GM23338 (cell line): Measurements from ENCODE around the gene MFAP4. TPM values are rescaled to one million over a fixed set of nuclear protein-coding genes. Genes with fewer than 3 reads are reported as not detected.

Experiments used
- ATAC-seq: fragments of 200-7000 bp; cut with Tn5 transposase; 3 replicates; pipeline ENCODE4 v1.9.1; 2020
- DNase-seq: peaks from one replicate; pipeline ENCODE4 v3.0.0-alpha.2; 2015; ENCODE audit warnings: low spot score
- H2AFZ ChIP-seq: fragments of 200-600 bp; sonication (generic); 2 replicates; pipeline ENCODE4 v1.8.0; 2016; ENCODE audit warnings: antibody characterized with exemption, mild to moderate bottlenecking, moderate library complexity
- H3F3A ChIP-seq: fragments of 200-600 bp; sonication (generic); replicated peaks from 2 replicates; pipeline ENCODE4 v1.8.0; 2017; ENCODE audit warnings: antibody characterized with exemption, mixed run types, low read depth
- H3K27ac ChIP-seq: fragments of 200-600 bp; sonication (generic); 2 replicates; pipeline ENCODE4 v1.6.1; 2016; ENCODE audit warnings: low read depth
- H3K27me3 ChIP-seq: fragments of 200-600 bp; sonication (generic); 2 replicates; pipeline ENCODE4 v1.8.0; 2016; ENCODE audit warnings: mild to moderate bottlenecking, mixed run types, moderate library complexity; ENCODE audit not compliant: insufficient read depth
- H3K36me3 ChIP-seq: fragments of 200-600 bp; sonication (generic); 2 replicates; pipeline ENCODE4 v1.8.0; 2016; ENCODE audit warnings: mild to moderate bottlenecking; ENCODE audit not compliant: insufficient read depth
- H3K4me1 ChIP-seq: fragments of 200-600 bp; sonication (generic); 2 replicates; pipeline ENCODE4 v1.8.0; 2016; ENCODE audit warnings: mild to moderate bottlenecking, moderate library complexity; ENCODE audit not compliant: insufficient read depth
- H3K4me2 ChIP-seq: fragments of 200-600 bp; sonication (generic); 2 replicates; pipeline ENCODE4 v1.7.1; 2017; ENCODE audit warnings: mixed run types
- H3K4me3 ChIP-seq: fragments of 200-600 bp; sonication (generic); 2 replicates; pipeline ENCODE4 v1.6.1; 2016; ENCODE audit warnings: mixed run types
- H3K79me2 ChIP-seq: fragments of 200-600 bp; sonication (generic); replicated peaks from 2 replicates; pipeline ENCODE4 v1.8.0; 2017; ENCODE audit warnings: mild to moderate bottlenecking; ENCODE audit not compliant: insufficient read depth
- H3K9me2 ChIP-seq: fragments of 200-600 bp; sonication (generic); 2 replicates; pipeline ENCODE4 v1.8.0; 2017; ENCODE audit not compliant: insufficient read depth
- H4K20me1 ChIP-seq: fragments of 200-600 bp; sonication (generic); replicated peaks from 2 replicates; pipeline ENCODE4 v1.8.0; 2017; ENCODE audit warnings: mild to moderate bottlenecking; ENCODE audit not compliant: insufficient read depth
- H3K27ac Mint-ChIP-seq: 2 replicates; pipeline ENCODE4 v1.8.0; 2020; ENCODE audit warnings: inconsistent platforms, mild to moderate bottlenecking, moderate library complexity, mixed read lengths
- H3K27me3 Mint-ChIP-seq: 3 replicates; pipeline ENCODE4 v1.8.0; 2022; ENCODE audit warnings: low read depth, mild to moderate bottlenecking, moderate library complexity, mixed read lengths, inconsistent platforms; ENCODE audit not compliant: insufficient read depth, poor library complexity
- H3K36me3 Mint-ChIP-seq: 3 replicates; pipeline ENCODE4 v1.8.0; 2021; ENCODE audit warnings: low read depth, mild to moderate bottlenecking, inconsistent platforms, moderate library complexity, mixed read lengths
- H3K4me1 Mint-ChIP-seq: 3 replicates; pipeline ENCODE4 v1.8.0; 2020; ENCODE audit warnings: mild to moderate bottlenecking, inconsistent platforms, mixed read lengths
- H3K4me3 Mint-ChIP-seq: 3 replicates; pipeline ENCODE4 v1.8.0; 2021; ENCODE audit warnings: moderate library complexity, mild to moderate bottlenecking, inconsistent platforms, mixed read lengths
- H3K9me3 Mint-ChIP-seq: 3 replicates; pipeline ENCODE4 v1.8.0; 2020; ENCODE audit warnings: moderate library complexity, mild to moderate bottlenecking, inconsistent platforms, mixed read lengths
- CREB1 ChIP-seq: fragments of 250-450 bp; sonication (Bioruptor Pico); IDR thresholded peaks from 2 replicates; pipeline ENCODE4 v1.5.0; 2020; ENCODE audit warnings: low read depth, mild to moderate bottlenecking, moderate library complexity
- CTCF ChIP-seq, 2 experiments: fragments of 200-600 bp in 1 of 2; sonication (generic) in 1 of 2; conservative IDR thresholded peaks; 2 replicates each; pipeline versions ENCODE4 v1.5.1 to v1.6.1; 2016 to 2017; ENCODE audit warnings: antibody characterized with exemption in 2 of 2, low read depth in 2 of 2, mild to moderate bottlenecking in 2 of 2, moderate library complexity in 1 of 2
- EZH2 ChIP-seq: fragments of 200-600 bp; sonication (generic); IDR thresholded peaks from one replicate; pipeline ENCODE4 v1.8.0; 2017; ENCODE audit warnings: antibody characterized with exemption, mild to moderate bottlenecking, low read depth; ENCODE audit not compliant: unreplicated experiment
- EZH2phosphoT487 ChIP-seq: fragments of 200-600 bp; sonication (generic); IDR thresholded peaks from one replicate; pipeline ENCODE4 v1.8.1; 2018; ENCODE audit warnings: antibody characterized with exemption; ENCODE audit not compliant: unreplicated experiment
- JUNB ChIP-seq: IDR thresholded peaks from one replicate; pipeline ENCODE4 v1.6.1; 2016; ENCODE audit warnings: antibody characterized with exemption; ENCODE audit not compliant: unreplicated experiment
- POLR2AphosphoS5 ChIP-seq: IDR thresholded peaks from 2 replicates; pipeline ENCODE4 v1.6.1; 2016; ENCODE audit warnings: antibody characterized with exemption, low read depth
- STAT1 ChIP-seq: IDR thresholded peaks from one replicate; pipeline ENCODE4 v1.6.1; 2016; ENCODE audit warnings: antibody characterized with exemption; ENCODE audit not compliant: unreplicated experiment
- ZNF114 ChIP-seq: fragments of 250-450 bp; sonication (Bioruptor Pico); IDR thresholded peaks from 2 replicates; pipeline ENCODE4 v1.5.0; 2020; ENCODE audit warnings: mild to moderate bottlenecking, moderate library complexity
- ZNF331 ChIP-seq: fragments of 250-450 bp; sonication (Bioruptor Pico); IDR thresholded peaks from 2 replicates; pipeline ENCODE4 v1.5.0; 2020; ENCODE audit warnings: low read depth, mild to moderate bottlenecking, moderate library complexity
- polyA plus RNA-seq: library from polyadenylated mRNA; unstranded; fragments of >200 nt; fragmentation: Nextera tagmentation; extraction: Ambion mirVana; gene quantifications from 2 replicates; pipeline ENCODE4 v1.2.1, GENCODE V29; 2016
- total RNA-seq: library from RNA; depleted of rRNA; stranded (reverse); fragments of >200 nt; shearing (Covaris generic); gene quantifications from 2 replicates; pipeline ENCODE4 v1.2.3, GENCODE V29; 2014
- TF ChIP-seq, protein P1 (sequence below): IDR thresholded peaks from one replicate; pipeline ENCODE4 v1.6.1; 2018; ENCODE audit warnings: antibody characterized with exemption; ENCODE audit not compliant: unreplicated experiment
- TF ChIP-seq, protein P2 (sequence below): IDR thresholded peaks from 2 replicates; pipeline ENCODE4 v1.6.1; 2016; ENCODE audit warnings: antibody characterized with exemption

Gene MFAP4
- total and polyA plus RNA-seq, 2 experiments from 2014 or later = 7.7 to 9.7 TPM

GRCh38 chr17:19381361-19381740 is 5.6 kb downstream of the MFAP4 start:
- peaks cover 12% of the 10 kb centered on the region for H3K27me3 Mint-ChIP-seq
- Histone ChIP-seq H3K36me3 (peaks cover 10% of the 10 kb centered on the region), H3K9me2 (no peaks in the 10 kb centered on the region), H3F3A (peaks cover 16% of the 10 kb centered on the region), H4K20me1 (peaks cover 13% of the 10 kb centered on the region), H3K4me2 (no peak overlapping the region), H3K4me3 (no peak overlapping the region), H2AFZ (no peak overlapping the region), H3K27ac (no peak overlapping the region), H3K79me2 (peaks cover 31% of the 10 kb centered on the region), H3K4me1 (peaks cover 6% of the 10 kb centered on the region), H3K27me3 (no peaks in the 10 kb centered on the region)
- H3K9me3 Mint-ChIP-seq = no peaks in the 10 kb centered on the region; the same call in 2 of the 3 replicates
- ATAC-seq (no peak), DNase-seq (no peak)
- H3K4me1 Mint-ChIP-seq = peaks cover 28% of the 10 kb centered on the region
- peaks cover 67% of the 10 kb centered on the region for H3K36me3 Mint-ChIP-seq
- no peak for TF ChIP-seq POLR2AphosphoS5
- H3K4me3 Mint-ChIP-seq = no peak overlapping the region
- 0 out of 2 replicates have a peak overlapping the region, but pooled peaks have one; percentile 31 for H3K27ac Mint-ChIP-seq

DNA sequence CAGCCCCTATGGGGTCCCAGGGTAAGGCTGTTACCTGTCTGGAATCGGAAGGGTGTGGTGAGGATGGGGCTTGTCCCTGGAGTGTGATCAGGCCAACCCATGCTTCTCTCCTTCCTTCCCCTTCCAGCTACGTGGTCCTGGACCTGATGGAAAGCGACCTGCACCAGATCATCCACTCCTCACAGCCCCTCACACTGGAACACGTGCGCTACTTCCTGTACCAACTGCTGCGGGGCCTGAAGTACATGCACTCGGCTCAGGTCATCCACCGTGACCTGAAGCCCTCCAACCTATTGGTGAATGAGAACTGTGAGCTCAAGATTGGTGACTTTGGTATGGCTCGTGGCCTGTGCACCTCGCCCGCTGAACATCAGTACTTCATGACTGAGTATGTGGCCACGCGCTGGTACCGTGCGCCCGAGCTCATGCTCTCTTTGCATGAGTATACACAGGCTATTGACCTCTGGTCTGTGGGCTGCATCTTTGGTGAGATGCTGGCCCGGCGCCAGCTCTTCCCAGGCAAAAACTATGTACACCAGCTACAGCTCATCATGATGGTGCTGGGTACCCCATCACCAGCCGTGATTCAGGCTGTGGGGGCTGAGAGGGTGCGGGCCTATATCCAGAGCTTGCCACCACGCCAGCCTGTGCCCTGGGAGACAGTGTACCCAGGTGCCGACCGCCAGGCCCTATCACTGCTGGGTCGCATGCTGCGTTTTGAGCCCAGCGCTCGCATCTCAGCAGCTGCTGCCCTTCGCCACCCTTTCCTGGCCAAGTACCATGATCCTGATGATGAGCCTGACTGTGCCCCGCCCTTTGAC is 6.3 kb downstream of the MFAP4 start:
- Histone ChIP-seq H3K4me1 (peaks cover 4% of the 10 kb centered on the region), H3K4me3 (no peak overlapping the region), H3K27ac (no peak overlapping the region), H3K9me2 (no peaks in the 10 kb centered on the region), H3K4me2 (no peak overlapping the region), H3K79me2 (peaks cover 32% of the 10 kb centered on the region), H4K20me1 (peaks cover 13% of the 10 kb centered on the region), H2AFZ (no peak overlapping the region), H3K27me3 (no peaks in the 10 kb centered on the region), H3K36me3 (peaks cover 10% of the 10 kb centered on the region), H3F3A (peaks cover 11% of the 10 kb centered on the region; the same call in 1 of the 2 replicates)
- TF ChIP-seq POLR2AphosphoS5 (peak; percentile 20; the same call in 1 of the 2 replicates), EZH2 (no peak)
- DNase-seq (no peak), ATAC-seq (no peak)
- H3K27me3 Mint-ChIP-seq = peaks cover 12% of the 10 kb centered on the region
- 0 out of 2 replicates have a peak overlapping the region, but pooled peaks have one; percentile 31 for H3K27ac Mint-ChIP-seq
- H3K9me3 Mint-ChIP-seq = no peaks in the 10 kb centered on the region; the same call in 2 of the 3 replicates
- peak overlapping the region; percentile 11; the same call in 1 of the 3 replicates for H3K4me3 Mint-ChIP-seq
- H3K4me1 Mint-ChIP-seq = peaks cover 24% of the 10 kb centered on the region
- H3K36me3 Mint-ChIP-seq = peaks cover 64% of the 10 kb centered on the region

GRCh38 chr17:19379361-19380065 is 7.5 kb downstream of the MFAP4 start:
- H3K36me3 Mint-ChIP-seq = peaks cover 52% of the 10 kb centered on the region
- TF ChIP-seq POLR2AphosphoS5 = no peak
- no peak for TF ChIP-seq CREB1
- no peak for TF ChIP-seq JUNB
- TF ChIP-seq, protein P1, sequence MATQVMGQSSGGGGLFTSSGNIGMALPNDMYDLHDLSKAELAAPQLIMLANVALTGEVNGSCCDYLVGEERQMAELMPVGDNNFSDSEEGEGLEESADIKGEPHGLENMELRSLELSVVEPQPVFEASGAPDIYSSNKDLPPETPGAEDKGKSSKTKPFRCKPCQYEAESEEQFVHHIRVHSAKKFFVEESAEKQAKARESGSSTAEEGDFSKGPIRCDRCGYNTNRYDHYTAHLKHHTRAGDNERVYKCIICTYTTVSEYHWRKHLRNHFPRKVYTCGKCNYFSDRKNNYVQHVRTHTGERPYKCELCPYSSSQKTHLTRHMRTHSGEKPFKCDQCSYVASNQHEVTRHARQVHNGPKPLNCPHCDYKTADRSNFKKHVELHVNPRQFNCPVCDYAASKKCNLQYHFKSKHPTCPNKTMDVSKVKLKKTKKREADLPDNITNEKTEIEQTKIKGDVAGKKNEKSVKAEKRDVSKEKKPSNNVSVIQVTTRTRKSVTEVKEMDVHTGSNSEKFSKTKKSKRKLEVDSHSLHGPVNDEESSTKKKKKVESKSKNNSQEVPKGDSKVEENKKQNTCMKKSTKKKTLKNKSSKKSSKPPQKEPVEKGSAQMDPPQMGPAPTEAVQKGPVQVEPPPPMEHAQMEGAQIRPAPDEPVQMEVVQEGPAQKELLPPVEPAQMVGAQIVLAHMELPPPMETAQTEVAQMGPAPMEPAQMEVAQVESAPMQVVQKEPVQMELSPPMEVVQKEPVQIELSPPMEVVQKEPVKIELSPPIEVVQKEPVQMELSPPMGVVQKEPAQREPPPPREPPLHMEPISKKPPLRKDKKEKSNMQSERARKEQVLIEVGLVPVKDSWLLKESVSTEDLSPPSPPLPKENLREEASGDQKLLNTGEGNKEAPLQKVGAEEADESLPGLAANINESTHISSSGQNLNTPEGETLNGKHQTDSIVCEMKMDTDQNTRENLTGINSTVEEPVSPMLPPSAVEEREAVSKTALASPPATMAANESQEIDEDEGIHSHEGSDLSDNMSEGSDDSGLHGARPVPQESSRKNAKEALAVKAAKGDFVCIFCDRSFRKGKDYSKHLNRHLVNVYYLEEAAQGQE = no peak
- TF ChIP-seq EZH2phosphoT487 = no peak
- TF ChIP-seq ZNF114 = no peak
- TF ChIP-seq STAT1 = no peak
- no peak for TF ChIP-seq CTCF (conservative IDR thresholded peaks at IDR 0.05; ENCODE audit: low read depth in 2 of 2)
- no peak for TF ChIP-seq ZNF331 (CRISPR knock-in tag)
- TF ChIP-seq, protein P2, sequence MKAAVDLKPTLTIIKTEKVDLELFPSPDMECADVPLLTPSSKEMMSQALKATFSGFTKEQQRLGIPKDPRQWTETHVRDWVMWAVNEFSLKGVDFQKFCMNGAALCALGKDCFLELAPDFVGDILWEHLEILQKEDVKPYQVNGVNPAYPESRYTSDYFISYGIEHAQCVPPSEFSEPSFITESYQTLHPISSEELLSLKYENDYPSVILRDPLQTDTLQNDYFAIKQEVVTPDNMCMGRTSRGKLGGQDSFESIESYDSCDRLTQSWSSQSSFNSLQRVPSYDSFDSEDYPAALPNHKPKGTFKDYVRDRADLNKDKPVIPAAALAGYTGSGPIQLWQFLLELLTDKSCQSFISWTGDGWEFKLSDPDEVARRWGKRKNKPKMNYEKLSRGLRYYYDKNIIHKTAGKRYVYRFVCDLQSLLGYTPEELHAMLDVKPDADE = no peak

More at GRCh38 chr17:19379361-19380065, 7.5 kb downstream of the MFAP4 start:
- H3K4me2 ChIP-seq = peak overlapping the region; percentile 94
- no peaks in the 10 kb centered on the region for H3K9me2 ChIP-seq
- Mint-ChIP-seq H3K4me3 (peak overlapping the region; percentile 97), H3K27me3 (peaks cover 13% of the 10 kb centered on the region), H3K4me1 (peaks cover 18% of the 10 kb centered on the region), H3K9me3 (no peaks in the 10 kb centered on the region; the same call in 2 of the 3 replicates), H3K27ac (no peak overlapping the region)
- H3K27me3 ChIP-seq = no peaks in the 10 kb centered on the region
- peaks cover 11% of the 10 kb centered on the region; the same call in 1 of the 2 replicates for H3F3A ChIP-seq
- H2AFZ ChIP-seq = no peak overlapping the region
- ATAC-seq = no peak
- peaks cover 4% of the 10 kb centered on the region for H3K4me1 ChIP-seq
- DNase-seq = no peak
- H4K20me1 ChIP-seq = peaks cover 13% of the 10 kb centered on the region
- H3K27ac ChIP-seq = peak overlapping the region; percentile 79; the same call in 1 of the 2 replicates
- peaks cover 32% of the 10 kb centered on the region for H3K79me2 ChIP-seq
- peak overlapping the region; percentile 75 for H3K4me3 ChIP-seq
- peaks cover 10% of the 10 kb centered on the region for H3K36me3 ChIP-seq
